HEK293 (cell line): Measurements from ENCODE around the gene TP53BP1.

ENCODE experiments used
- CTCF ChIA-PET: fragments of 350-600 bp; formaldehyde crosslinking; extraction: SDS; loops from one replicate; lab custom pipeline; 2021; ENCODE audit warnings: antibody characterized with exemption; lab: Yijun Ruan, JAX
- POLR2A ChIA-PET: fragments of 300-600 bp; formaldehyde crosslinking; extraction: SDS; loops from one replicate; lab custom pipeline; 2020; ENCODE audit warnings: antibody characterized with exemption, inconsistent platforms; lab: Yijun Ruan, JAX
- H3K27ac ChIP-seq: fragments of 200-500 bp; sonication (Bioruptor generic); 2 replicates; pipeline ENCODE4 v1.5.1; 2014; ENCODE audit warnings: low read depth, low read length, control low read depth, inconsistent platforms; ENCODE audit errors: extremely low read depth
- H3K36me3 ChIP-seq, 2 experiments: fragments of 200-500 bp in 1 of 2; sonication (Bioruptor generic) in 1 of 2; 1 replicate in 1 of 2; 2 replicates in 1 of 2; pipeline ENCODE4 v1.5.1; 2014 to 2017; ENCODE audit warnings: inconsistent platforms in 2 of 2, low read length in 2 of 2; ENCODE audit not compliant: control insufficient read depth in 2 of 2, insufficient read depth in 1 of 2
- H3K4me1 ChIP-seq: fragments of 200-500 bp; sonication (Bioruptor generic); 2 replicates; pipeline ENCODE4 v1.5.1; 2014; ENCODE audit warnings: mild to moderate bottlenecking, low read length, inconsistent platforms; ENCODE audit not compliant: control insufficient read depth, insufficient read depth
- H3K4me3 ChIP-seq: 2 replicates; pipeline ENCODE4 v1.5.1; 2011; ENCODE audit warnings: low read depth, mild to moderate bottlenecking, control low read depth, low read length, moderate library complexity
- H3K9me3 ChIP-seq: fragments of 200-500 bp; sonication (Bioruptor generic); 2 replicates; pipeline ENCODE4 v1.5.1; 2014; ENCODE audit warnings: low read depth, low read length, inconsistent platforms; ENCODE audit not compliant: control insufficient read depth, insufficient read depth
- FEZF1 ChIP-seq: fragments of 450-650 bp; formaldehyde crosslinking; IDR thresholded peaks from 2 replicates; pipeline ENCODE4 v1.5.1; 2016; ENCODE audit warnings: missing biosample characterization, missing genetic modification characterization
- ZBTB17 ChIP-seq: fragments of 450-650 bp; formaldehyde crosslinking; IDR thresholded peaks from 2 replicates; pipeline ENCODE4 v1.5.1; 2016; ENCODE audit warnings: missing biosample characterization, missing genetic modification characterization
- ZFP69B ChIP-seq: fragments of 450-650 bp; formaldehyde crosslinking; IDR thresholded peaks from 2 replicates; pipeline ENCODE4 v1.5.1; 2016; ENCODE audit warnings: missing biosample characterization, missing genetic modification characterization
- ZNF112 ChIP-seq: fragments of 450-650 bp; formaldehyde crosslinking; IDR thresholded peaks from 2 replicates; pipeline ENCODE4 v1.5.0; 2017; ENCODE audit warnings: missing biosample characterization, missing genetic modification characterization
- ZNF175 ChIP-seq: fragments of 450-650 bp; formaldehyde crosslinking; IDR thresholded peaks from 2 replicates; pipeline ENCODE4 v1.5.1; 2016; ENCODE audit warnings: missing biosample characterization, missing genetic modification characterization
- ZNF19 ChIP-seq: fragments of 450-650 bp; formaldehyde crosslinking; IDR thresholded peaks from 2 replicates; pipeline ENCODE4; 2016; ENCODE audit warnings: missing biosample characterization, missing genetic modification characterization, low read depth
- ZNF292 ChIP-seq: fragments of 450-650 bp; formaldehyde crosslinking; IDR thresholded peaks from 2 replicates; pipeline ENCODE4 v1.5.1; 2016; ENCODE audit warnings: low read depth, missing biosample characterization, missing genetic modification characterization, borderline replicate concordance
- ZNF48 ChIP-seq: fragments of 450-650 bp; formaldehyde crosslinking; IDR thresholded peaks from 2 replicates; pipeline ENCODE4 v1.5.1; 2016; ENCODE audit warnings: missing biosample characterization, missing genetic modification characterization
- ZNF510 ChIP-seq: fragments of 450-650 bp; formaldehyde crosslinking; IDR thresholded peaks from 2 replicates; pipeline ENCODE4 v1.5.1; 2018; ENCODE audit warnings: mild to moderate bottlenecking, missing genetic modification characterization, missing biosample characterization; ENCODE audit not compliant: insufficient replicate concordance
- ZNF560 ChIP-seq: fragments of 450-650 bp; formaldehyde crosslinking; IDR thresholded peaks from 2 replicates; pipeline ENCODE4 v1.5.1; 2017; ENCODE audit warnings: missing biosample characterization, missing genetic modification characterization, borderline replicate concordance
- ZNF596 ChIP-seq: fragments of 450-650 bp; IDR thresholded peaks from 2 replicates; pipeline ENCODE4 v1.5.0; 2018; ENCODE audit warnings: missing biosample characterization, mild to moderate bottlenecking, missing genetic modification characterization, moderate library complexity
- ZNF621 ChIP-seq: fragments of 450-650 bp; formaldehyde crosslinking; IDR thresholded peaks from 2 replicates; pipeline ENCODE4 v1.5.1; 2017; ENCODE audit warnings: missing biosample characterization, missing genetic modification characterization
- ZNF664 ChIP-seq: fragments of 450-650 bp; formaldehyde crosslinking; IDR thresholded peaks from 2 replicates; pipeline ENCODE4 v1.5.1; 2016; ENCODE audit warnings: missing biosample characterization, missing genetic modification characterization
- ZNF747 ChIP-seq: fragments of 450-650 bp; formaldehyde crosslinking; IDR thresholded peaks from 2 replicates; pipeline ENCODE4 v1.5.1; 2016; ENCODE audit warnings: missing biosample characterization, missing genetic modification characterization
- TF ChIP-seq, protein P1 (sequence below): fragments of 450-650 bp; formaldehyde crosslinking; IDR thresholded peaks from 2 replicates; pipeline ENCODE4 v1.5.0; 2017; ENCODE audit warnings: missing biosample characterization, missing genetic modification characterization, borderline replicate concordance
- TF ChIP-seq, protein P2 (sequence below): fragments of 450-650 bp; formaldehyde crosslinking; IDR thresholded peaks from 2 replicates; pipeline ENCODE4 v1.5.1; 2016; ENCODE audit warnings: missing biosample characterization, missing genetic modification characterization
- TF ChIP-seq, protein P3 (sequence below): fragments of 450-650 bp; formaldehyde crosslinking; IDR thresholded peaks from 2 replicates; pipeline ENCODE4 v1.5.1; 2016; ENCODE audit warnings: missing biosample characterization, missing genetic modification characterization
- TF ChIP-seq, protein P4 (sequence below): fragments of 450-650 bp; formaldehyde crosslinking; conservative IDR thresholded peaks from 2 replicates; pipeline ENCODE4 v1.5.1; 2016; ENCODE audit warnings: low read depth, missing biosample characterization, missing genetic modification characterization
- TF ChIP-seq, protein P5 (sequence below): fragments of 450-650 bp; formaldehyde crosslinking; IDR thresholded peaks from 2 replicates; pipeline ENCODE4 v1.5.1; 2016; ENCODE audit warnings: missing biosample characterization, missing genetic modification characterization

The TP53BP1 gene

DNA sequence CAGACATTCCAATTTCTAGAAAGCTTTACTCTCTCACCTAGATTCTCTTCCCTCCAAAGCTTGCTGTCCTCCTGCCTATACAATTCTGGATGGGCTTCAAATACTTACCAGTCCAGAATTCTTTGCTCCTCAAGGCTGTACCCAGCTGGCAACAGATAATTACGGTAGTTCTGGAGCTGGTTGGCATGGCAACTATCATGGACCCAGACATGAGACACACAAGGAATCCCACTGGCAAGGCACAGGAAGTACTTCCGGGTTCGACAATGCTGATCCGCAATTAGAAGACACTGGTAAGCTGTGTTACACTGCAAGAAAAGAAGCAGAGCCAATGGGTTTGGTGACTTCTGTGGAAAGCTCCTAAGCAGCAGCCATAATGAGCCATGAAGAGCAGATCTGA, 84.2 kb downstream of the TP53BP1 start:
- ChIA-PET POLR2A (no interaction called here), CTCF (no interaction called here)
- Histone ChIP-seq H3K36me3 (peaks cover 15 to 82% of the 10 kb centered on the region in 2 experiments), H3K27ac (no peak overlapping the region), H3K4me3 (no peak overlapping the region), H3K9me3 (no peaks in the 10 kb centered on the region), H3K4me1 (no peaks in the 10 kb centered on the region)
- TF ChIP-seq FEZF1 (tag by site-specific recombination) (no peak), ZNF175 (no peak), ZBTB17 (no peak), ZNF19 (no peak), ZNF292 (tag by site-specific recombination) (no peak), ZNF664 (tag by site-specific recombination) (no peak)
- TF ChIP-seq, protein P1, sequence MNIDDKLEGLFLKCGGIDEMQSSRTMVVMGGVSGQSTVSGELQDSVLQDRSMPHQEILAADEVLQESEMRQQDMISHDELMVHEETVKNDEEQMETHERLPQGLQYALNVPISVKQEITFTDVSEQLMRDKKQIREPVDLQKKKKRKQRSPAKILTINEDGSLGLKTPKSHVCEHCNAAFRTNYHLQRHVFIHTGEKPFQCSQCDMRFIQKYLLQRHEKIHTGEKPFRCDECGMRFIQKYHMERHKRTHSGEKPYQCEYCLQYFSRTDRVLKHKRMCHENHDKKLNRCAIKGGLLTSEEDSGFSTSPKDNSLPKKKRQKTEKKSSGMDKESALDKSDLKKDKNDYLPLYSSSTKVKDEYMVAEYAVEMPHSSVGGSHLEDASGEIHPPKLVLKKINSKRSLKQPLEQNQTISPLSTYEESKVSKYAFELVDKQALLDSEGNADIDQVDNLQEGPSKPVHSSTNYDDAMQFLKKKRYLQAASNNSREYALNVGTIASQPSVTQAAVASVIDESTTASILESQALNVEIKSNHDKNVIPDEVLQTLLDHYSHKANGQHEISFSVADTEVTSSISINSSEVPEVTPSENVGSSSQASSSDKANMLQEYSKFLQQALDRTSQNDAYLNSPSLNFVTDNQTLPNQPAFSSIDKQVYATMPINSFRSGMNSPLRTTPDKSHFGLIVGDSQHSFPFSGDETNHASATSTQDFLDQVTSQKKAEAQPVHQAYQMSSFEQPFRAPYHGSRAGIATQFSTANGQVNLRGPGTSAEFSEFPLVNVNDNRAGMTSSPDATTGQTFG (tag by site-specific recombination) = no peak
- TF ChIP-seq, protein P2, sequence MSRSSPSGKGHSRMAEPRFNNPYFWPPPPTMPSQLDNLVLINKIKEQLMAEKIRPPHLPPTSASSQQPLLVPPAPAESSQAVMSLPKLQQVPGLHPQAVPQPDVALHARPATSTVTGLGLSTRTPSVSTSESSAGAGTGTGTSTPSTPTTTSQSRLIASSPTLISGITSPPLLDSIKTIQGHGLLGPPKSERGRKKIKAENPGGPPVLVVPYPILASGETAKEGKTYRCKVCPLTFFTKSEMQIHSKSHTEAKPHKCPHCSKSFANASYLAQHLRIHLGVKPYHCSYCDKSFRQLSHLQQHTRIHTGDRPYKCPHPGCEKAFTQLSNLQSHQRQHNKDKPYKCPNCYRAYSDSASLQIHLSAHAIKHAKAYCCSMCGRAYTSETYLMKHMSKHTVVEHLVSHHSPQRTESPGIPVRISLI (tag by site-specific recombination) = no peak
- TF ChIP-seq, all 188 proteins: peak for 0

DNA sequence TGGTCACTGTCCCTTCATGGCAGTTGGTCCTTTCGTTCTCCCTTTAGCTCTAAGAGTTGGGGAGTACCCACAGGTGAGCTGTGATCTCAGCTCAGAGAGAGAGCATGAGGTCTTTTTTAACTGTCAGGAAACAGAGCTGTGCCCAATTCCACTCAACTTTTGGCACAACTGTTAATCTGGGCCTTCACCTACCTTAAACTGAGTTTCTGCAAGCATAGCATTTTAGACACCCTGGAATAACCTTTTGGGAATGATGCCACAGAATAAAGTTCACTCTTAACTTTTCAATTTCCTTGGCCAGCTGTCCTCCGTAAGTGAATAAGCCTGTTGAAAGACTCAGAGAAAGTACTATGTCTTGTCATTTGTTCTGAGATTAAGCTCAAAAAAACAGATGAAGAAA, 86.1 kb downstream of the TP53BP1 start:
- H3K4me1 ChIP-seq = no peaks in the 10 kb centered on the region
- H3K9me3 ChIP-seq = no peaks in the 10 kb centered on the region
- no peak overlapping the region for H3K4me3 ChIP-seq
- H3K27ac ChIP-seq = no peak overlapping the region
- TF ChIP-seq ZNF48 (tag by site-specific recombination) (no peak), ZNF596 (tag by site-specific recombination) (no peak)
- TF ChIP-seq, protein P3, sequence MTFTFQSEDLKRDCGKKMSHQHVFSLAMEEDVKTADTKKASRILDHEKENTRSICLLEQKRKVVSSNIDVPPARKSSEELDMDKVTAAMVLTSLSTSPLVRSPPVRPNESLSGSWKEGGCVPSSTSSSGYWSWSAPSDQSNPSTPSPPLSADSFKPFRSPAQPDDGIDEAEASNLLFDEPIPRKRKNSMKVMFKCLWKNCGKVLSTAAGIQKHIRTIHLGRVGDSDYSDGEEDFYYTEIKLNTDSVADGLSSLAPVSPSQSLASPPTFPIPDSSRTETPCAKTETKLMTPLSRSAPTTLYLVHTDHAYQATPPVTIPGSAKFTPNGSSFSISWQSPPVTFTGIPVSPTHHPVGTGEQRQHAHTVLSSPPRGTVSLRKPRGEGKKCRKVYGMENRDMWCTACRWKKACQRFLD (tag by site-specific recombination) = no peak
- ChIA-PET POLR2A (no interaction called here), CTCF (no interaction called here)
- peaks cover 15 to 83% of the 10 kb centered on the region in 2 experiments for H3K36me3 ChIP-seq

DNA sequence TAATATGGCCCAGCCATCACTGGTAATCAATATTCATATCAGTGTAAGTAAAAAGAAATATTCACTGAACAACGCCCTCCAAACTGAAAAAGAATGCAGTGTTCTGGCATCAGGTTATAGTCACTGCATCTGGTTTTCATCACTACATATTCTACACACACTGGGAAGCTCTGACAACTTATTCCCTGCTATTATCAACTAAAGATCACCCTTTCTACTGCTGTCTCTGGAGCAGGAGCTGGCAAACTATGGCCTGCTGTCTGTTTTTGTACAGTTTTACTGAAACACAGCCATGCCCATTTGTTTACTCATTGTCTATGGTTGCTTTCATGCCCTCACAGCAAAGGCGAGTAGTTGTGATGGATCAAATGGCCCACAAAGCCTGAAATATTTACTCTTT, 86.8 kb downstream of the TP53BP1 start:
- Histone ChIP-seq H3K36me3 (peaks cover 16 to 85% of the 10 kb centered on the region in 2 experiments), H3K9me3 (no peaks in the 10 kb centered on the region), H3K4me3 (no peak overlapping the region), H3K27ac (no peak overlapping the region), H3K4me1 (no peaks in the 10 kb centered on the region)
- ChIA-PET CTCF (no interaction called here), POLR2A (no interaction called here)
- no peak for TF ChIP-seq ZFP69B (tag by site-specific recombination)
- TF ChIP-seq ZNF560 (tag by site-specific recombination) = no peak
- no peak for TF ChIP-seq ZNF510 (tag by site-specific recombination)
- TF ChIP-seq ZNF664 (tag by site-specific recombination) = no peak
- no peak for TF ChIP-seq ZNF112
- no peak for TF ChIP-seq ZNF747 (tag by site-specific recombination)
- TF ChIP-seq, protein P4, sequence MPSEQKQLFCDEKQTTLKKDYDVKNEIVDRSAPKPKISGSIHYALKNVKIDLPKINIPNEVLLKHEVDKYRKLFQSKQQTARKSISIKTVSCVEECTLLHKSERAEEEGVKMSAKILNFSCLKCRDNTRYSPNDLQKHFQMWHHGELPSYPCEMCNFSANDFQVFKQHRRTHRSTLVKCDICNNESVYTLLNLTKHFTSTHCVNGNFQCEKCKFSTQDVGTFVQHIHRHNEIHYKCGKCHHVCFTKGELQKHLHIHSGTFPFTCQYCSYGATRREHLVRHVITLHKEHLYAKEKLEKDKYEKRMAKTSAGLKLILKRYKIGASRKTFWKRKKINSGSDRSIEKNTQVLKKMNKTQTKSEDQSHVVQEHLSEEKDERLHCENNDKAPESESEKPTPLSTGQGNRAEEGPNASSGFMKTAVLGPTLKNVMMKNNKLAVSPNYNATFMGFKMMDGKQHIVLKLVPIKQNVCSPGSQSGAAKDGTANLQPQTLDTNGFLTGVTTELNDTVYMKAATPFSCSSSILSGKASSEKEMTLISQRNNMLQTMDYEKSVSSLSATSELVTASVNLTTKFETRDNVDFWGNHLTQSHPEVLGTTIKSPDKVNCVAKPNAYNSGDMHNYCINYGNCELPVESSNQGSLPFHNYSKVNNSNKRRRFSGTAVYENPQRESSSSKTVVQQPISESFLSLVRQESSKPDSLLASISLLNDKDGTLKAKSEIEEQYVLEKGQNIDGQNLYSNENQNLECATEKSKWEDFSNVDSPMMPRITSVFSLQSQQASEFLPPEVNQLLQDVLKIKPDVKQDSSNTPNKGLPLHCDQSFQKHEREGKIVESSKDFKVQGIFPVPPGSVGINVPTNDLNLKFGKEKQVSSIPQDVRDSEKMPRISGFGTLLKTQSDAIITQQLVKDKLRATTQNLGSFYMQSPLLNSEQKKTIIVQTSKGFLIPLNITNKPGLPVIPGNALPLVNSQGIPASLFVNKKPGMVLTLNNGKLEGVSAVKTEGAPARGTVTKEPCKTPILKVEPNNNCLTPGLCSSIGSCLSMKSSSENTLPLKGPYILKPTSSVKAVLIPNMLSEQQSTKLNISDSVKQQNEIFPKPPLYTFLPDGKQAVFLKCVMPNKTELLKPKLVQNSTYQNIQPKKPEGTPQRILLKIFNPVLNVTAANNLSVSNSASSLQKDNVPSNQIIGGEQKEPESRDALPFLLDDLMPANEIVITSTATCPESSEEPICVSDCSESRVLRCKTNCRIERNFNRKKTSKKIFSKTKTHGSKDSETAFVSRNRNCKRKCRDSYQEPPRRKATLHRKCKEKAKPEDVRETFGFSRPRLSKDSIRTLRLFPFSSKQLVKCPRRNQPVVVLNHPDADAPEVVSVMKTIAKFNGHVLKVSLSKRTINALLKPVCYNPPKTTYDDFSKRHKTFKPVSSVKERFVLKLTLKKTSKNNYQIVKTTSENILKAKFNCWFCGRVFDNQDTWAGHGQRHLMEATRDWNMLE (tag by site-specific recombination) = no peak
- no peak for TF ChIP-seq ZNF621
- TF ChIP-seq, protein P5, sequence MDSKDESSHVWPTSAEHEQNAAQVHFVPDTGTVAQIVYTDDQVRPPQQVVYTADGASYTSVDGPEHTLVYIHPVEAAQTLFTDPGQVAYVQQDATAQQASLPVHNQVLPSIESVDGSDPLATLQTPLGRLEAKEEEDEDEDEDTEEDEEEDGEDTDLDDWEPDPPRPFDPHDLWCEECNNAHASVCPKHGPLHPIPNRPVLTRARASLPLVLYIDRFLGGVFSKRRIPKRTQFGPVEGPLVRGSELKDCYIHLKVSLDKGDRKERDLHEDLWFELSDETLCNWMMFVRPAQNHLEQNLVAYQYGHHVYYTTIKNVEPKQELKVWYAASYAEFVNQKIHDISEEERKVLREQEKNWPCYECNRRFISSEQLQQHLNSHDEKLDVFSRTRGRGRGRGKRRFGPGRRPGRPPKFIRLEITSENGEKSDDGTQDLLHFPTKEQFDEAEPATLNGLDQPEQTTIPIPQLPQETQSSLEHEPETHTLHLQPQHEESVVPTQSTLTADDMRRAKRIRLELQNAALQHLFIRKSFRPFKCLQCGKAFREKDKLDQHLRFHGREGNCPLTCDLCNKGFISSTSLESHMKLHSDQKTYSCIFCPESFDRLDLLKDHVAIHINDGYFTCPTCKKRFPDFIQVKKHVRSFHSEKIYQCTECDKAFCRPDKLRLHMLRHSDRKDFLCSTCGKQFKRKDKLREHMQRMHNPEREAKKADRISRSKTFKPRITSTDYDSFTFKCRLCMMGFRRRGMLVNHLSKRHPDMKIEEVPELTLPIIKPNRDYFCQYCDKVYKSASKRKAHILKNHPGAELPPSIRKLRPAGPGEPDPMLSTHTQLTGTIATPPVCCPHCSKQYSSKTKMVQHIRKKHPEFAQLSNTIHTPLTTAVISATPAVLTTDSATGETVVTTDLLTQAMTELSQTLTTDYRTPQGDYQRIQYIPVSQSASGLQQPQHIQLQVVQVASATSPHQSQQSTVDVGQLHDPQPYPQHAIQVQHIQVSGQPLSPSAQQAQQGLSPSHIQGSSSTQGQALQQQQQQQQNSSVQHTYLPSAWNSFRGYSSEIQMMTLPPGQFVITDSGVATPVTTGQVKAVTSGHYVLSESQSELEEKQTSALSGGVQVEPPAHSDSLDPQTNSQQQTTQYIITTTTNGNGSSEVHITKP (tag by site-specific recombination) = no peak
